Measurements from ENCODE around the gene LPCAT1.
"Not testable (repeated sequence)": the region's sequence is repeated elsewhere in the genome, so short reads cannot be mapped to it uniquely, and the experiment has no call there.

The LPCAT1 gene

DNA sequence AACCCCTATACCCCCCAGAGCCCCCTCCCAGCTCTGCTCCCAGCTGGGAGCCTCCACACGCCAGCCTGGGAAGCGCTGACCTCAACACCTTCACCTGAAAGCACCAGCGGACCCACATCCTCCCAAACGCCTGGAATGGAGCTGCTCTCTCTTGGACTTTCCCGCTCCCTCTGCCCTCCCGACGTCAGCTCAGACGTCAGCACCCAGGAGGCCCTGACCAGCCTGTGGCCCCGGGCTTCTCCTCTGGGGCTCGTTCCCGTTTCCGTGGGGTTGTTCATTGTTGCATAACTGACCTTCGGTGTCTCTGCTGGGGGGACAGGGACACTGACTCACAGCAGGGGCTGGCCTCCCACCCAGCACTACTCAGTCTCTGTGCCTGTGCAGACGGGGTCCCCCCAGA, 43.5 kb downstream of the LPCAT1 start:
- no peak for DNase-seq (ENCODE audit: low read depth, low spot score)

DNA sequence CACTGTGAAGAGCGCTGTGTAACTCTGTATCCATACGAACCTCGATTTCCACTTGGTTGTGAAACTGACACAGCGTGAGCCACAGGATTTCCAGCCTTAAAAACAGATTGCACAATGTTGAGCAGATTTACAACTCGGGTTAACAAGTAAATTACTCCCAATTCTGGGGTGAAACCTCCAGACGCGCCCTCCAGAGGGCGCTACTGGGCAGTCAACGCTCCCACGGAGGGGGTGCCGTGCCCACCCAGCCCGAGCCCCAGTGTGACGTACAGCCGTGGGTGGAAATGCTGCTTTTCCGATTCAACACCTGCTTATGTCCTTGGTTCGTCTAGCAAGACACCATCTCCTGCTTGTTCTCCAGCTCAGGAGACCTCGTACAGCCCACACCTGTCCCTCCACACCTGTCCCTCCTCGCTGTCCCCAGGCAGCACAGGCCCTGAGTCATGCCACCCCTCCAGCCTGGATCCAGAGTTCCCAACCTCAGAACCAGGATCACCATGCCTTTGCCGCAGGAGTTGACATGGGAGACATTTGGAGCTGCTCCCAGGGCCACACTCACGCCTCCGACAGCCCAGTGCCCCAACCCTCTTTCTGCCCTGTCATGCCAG, 44.1 kb downstream of the LPCAT1 start:
- DNase-seq (ENCODE audit: low read depth, low spot score) = no peak

DNA sequence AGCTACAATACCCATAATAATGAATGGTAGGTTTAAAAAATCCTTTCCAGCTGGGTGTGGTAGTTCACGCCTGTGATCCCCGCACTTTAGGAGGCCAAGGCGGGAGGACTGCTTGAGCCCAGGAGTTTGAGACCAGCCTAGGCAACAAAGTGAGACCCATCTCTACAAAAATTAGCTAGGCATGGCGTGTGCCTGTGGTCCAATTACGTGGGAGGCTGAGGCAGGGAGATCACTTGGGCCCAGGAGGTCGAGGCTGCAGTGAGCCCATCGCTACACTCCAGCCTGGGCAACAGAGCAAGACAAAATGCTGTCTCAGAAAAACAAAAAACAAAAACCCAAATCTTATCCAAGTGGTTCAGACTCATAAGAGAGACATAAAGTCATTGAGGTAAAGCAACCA, 44.7 kb downstream of the LPCAT1 start:
- DNase-seq (ENCODE audit: low read depth, low spot score) = no peak

DNA sequence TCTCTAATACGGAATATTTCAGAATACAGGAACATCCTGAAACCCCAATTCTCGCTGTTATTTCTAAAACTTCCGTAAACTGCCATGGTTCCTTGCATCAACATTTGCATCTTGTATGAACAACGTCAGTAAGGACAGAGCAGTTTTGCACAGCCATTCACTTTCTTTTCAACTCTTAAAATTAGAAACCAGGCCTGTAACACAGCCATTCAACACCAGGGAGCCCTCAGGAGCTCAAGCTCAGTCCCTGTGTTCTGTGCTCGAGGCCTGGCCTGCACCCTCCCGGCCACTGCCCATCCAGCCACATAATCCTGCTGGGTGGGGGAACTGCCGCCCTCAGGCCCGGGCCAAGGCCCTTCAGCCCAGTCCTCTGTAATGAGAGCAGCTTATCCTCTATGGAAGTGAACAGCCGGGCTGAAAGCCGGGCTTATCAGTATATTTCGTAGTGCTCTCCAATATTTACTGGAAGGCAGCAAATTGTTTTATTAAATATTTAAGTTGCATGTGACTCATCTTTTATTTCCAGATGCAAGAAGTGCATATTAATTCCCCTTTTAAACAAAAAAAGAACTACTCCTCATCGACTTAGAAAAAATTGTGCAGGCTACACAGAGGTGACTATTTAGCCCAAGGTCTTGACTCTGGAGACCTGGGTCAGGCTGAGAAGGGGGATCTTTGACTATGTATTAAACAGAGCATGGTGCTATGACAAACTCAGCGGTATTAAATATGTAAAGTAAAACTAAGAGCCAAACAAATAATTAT, 45.3 kb downstream of the LPCAT1 start:
- no peak for DNase-seq (ENCODE audit: low read depth, low spot score)

DNA sequence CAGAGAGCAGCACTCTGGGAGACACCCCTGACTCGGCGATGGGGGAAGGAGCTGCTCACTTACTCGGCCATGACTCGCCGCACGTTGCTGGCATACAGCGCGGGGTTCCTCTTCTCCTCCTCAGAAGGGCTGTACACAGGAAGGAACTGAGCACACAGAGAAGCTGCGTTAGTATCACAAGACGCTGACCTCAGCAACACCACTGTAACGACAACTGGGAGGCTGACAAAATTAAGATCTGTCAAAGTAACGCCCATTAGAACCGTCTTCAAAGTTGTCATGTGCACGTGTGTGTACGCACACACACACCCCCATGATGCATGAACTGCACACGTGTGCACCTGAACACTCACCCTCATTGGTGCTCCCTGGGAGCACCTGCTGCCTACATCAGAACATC, 46.4 kb downstream of the LPCAT1 start:
- DNase-seq (ENCODE audit: low read depth, low spot score) = no peak

DNA sequence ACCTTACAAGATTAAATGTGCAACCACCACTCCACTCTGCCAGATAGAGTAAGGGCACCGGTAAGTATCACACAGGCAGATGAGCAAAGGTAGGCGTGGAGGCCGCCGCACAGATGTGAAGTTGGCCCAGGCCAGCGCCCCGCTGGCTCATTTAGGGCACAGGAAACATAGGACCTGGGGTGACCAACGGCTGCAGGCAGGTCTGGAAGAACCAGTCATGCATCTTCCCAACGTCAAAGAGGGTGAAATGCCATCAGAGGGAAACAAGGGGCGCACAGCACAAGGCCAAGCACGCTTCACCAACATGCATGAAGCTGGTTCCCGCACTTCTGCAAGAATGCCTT, 46.8 kb downstream of the LPCAT1 start:
- no peak for DNase-seq (ENCODE audit: low read depth, low spot score)

DNA sequence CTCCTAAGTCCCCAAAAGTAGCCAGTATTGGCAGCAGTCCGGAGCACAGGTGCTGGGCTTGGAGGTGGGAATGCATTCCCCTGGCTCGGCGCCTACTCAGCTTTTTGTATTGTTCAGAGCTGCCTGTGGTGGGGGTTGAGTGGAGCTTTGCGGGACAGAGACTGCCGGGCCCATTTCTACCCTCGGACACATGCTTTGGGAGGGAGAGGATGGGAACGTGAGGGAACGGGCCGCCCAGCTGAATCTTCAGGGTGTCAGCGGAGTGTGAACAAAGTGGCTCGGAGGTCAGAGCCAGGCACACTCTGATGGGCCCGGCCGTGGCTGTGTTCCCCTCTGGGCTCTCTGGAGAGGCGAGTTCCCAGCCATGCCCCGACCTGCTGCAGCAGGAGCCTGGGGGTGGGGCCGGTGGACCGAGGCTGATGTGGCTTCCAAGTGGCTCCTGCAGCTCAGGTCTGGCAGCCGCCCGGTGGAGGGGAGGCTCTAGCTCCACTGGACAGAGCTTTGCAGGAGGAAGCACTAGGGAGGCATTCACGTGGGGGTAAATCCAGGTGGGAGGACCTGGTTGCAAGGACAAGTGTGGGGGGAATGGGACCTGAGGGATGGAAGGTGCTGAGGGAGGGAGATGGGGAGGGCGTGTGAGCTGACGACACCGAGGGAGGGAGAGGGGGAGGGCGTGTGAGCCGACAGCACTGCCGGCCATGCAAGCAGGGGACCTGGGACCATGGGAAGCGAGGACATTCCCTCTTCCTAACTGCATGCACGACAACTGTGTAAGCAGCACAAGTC, 47.4 kb downstream of the LPCAT1 start:
- DNase-seq (ENCODE audit: low read depth, low spot score) = no peak

DNA sequence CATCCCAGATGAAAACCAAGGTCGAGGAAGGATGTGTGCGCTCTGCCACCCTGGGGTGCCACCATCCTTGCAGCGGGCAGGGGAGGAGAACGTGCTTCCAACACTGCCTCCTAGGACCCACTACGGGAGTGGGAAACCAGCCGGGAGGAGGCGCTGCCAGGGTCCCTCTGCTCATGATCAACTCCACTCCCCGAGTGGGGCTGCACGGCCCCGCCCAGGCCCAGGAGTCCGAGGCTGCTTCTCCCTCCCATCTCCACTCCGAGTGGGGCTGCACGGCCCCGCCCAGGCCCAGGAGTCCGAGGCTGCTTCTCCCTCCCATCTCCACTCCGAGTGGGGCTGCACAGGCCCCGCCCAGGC, 48.2 kb downstream of the LPCAT1 start:
- DNase-seq (ENCODE audit: low read depth, low spot score) = not testable (repeated sequence)

DNA sequence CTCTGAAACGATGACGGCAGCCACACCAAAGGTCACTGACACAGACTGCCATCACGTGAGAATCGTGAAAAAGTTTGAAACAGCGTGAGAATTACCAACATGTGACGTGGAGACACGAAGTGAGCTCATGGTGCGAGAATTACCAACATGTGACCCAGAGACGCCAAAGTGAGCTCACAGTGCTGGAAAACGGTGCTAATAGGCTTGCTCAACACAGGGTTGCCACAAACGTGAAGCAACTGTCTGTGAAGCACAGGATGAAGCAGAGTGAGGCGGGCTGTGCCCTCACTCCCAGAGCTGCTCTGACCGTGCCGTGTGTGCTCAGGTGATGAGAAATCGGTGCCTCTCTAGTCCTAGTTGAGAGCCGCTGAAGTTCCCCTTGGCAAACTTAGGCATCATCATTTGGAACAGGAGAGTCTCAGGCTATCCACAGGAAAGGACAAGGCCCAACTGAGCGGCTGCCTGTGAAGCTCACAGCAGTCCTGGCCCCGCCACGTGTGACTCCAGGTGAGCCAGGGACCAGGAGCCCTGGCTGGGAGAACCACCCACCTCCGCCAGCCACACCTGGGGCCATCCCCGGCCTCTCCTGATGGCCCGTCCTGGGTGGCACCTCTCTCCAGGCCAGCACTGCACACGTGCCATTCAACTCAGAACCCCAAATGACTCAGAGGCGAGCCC, 48.8 kb downstream of the LPCAT1 start:
- no peak for DNase-seq (ENCODE audit: low read depth, low spot score)

DNA sequence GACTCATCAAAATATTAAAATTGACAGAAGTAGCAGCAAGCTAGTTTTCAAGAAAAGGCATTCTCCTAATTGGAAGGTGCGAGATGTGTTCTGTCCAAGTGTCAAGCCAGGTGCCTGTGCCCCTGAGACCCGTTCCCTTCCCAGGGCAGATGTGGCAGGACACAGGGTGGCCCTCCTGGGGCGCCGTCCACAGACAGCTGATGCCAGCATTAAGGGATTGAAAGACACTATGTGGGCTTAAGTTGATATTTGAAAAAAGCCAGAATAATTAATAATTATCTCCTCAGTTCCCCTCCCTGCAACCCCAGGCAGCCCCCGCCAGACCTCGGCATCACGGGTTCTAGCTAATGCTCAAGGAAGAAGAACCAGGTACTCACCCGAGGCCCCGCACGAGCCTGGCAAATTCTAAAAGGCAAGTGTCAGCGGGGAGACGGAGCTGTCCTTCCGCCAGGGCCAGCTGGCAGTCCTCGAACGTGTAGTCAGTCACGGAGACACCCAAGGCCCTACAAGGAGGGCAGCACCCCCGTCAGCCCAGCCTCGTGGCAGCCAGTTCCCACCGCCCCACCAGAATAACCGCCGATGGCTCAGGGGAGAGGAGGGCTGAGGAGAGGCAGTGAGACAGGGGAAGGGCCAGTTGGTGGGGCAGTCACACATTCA, 49.4 kb downstream of the LPCAT1 start:
- no peak for DNase-seq (ENCODE audit: low read depth, low spot score)

DNA sequence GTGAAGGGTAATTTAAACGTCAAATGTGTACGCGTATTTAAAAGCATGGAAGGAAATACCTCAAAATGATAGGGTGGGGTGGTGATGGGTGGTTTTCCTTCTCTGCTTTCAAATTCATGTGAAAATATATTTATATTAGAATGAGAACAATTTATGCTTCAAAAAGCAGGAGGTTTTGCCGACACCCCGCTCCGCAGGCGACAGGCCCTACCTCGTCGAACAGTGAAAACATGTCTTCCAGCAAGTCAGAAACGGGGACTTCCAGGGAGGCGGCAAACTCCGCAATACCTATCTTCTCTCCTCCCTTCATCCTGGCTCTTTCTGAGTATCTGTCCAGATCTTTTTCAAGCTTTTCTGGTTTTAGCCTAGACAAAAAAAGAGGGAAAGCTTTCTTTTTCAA, 50.0 kb downstream of the LPCAT1 start:
- DNase-seq (ENCODE audit: low read depth, low spot score) = no peak

DNA sequence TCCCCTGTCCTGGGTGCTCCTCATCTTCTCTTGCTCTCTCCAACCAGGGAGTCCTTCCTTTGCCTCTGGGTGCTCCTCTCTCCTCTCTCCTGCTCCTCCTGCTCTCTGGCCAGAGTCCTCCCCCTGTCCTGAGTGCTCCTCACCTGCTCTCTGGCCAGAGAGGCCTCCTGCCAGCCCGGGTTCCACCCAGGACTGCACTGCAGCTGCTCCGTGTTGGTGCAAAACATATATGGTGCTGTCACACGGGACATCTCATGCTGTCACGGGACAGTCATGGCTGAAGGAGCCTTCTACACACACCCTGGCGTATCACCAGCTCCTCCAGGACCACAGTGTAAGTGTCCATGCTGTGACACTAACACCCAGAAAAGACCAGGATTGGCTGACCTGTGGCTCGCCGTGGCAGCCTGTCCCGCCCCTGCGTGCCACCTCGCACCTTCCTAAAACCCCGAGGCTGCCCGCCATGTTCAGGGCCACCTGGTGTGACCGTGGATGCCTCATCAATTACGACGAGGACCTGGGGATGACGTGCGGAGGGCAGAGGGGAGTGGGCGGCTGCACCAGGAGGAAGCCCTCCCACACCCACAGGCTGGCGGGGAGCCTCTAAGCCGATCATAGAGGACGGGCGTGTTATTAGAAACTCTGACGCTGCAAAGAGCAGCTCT, 50.7 kb downstream of the LPCAT1 start:
- no peak for DNase-seq (ENCODE audit: low read depth, low spot score)

DNA sequence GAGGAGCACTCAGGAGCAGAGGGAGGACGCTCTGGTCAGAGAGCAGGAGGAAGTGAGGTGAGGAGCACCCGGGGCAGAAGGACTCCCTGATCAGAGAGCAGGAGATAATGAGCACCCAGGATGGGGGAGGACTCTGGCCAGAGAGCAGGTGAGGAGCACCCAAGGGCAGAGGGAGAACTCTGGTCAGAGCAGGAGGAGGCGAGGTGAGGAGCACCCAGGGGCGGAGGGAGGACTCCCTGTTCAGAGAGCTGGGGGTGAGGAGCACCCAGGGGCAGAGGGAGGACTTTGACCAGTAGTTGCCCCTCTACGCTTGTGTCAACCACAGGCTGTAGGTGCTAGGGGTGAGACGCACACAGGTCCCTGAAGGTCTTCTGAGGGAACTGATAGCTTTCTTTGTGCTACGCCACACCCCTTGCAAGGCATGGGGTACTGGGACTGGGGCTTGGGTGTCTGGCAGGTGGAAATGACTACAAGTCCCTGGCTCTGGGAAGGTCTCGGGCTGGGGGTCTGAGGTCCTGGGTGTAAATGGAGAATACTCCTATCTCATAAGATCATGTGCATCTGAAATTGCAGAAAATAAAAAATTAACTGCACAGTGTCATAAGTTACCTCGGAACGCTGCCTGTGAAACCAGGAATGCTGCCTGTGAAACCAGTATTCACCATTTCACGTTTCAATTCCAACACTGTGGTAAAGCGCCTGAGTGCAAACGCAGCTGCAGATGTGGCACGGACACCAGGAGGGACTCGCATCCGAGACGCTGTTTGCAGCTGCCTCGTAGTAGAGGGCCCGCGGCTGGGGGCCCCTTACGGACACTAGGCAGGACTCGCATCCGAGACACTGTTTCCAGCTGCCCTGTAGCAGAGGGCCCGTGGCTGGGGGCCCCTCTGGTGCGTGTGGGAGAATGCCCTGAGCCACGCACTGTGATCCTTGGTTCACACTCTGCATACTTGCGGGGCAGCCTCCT, 51.5 kb downstream of the LPCAT1 start:
- DNase-seq (ENCODE audit: low read depth, low spot score) = no peak

DNA sequence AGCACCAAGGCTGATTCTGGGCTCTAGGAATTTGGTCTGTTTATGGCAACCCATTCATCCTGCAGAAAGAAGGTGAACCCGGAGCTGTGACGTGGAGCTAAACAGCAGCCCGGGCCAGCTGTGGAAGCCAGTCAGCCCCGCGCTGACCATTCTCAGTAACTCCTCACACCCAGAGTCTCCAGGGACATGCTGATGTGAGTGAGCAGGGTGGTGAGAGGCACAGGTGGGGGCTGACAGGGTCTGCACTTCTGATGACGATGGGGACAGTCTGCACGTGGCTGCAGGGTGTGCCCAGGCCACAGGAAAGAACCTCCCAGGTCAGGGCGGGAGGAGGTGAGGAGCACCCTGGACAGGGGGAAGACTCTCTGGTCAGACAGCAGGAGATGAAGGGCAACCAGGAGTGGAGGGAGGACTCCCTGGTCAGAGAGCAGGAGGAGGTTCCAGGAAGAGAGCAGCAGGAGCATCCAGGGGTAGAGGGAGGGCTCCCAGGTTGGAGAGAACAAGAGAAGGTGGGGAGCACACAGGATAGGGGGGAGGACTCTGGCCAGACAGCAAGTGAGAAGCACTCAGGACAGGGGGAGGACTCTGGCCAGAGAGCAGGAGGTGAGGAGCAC, 52.4 kb downstream of the LPCAT1 start:
- DNase-seq (ENCODE audit: low read depth, low spot score) = no peak

DNA sequence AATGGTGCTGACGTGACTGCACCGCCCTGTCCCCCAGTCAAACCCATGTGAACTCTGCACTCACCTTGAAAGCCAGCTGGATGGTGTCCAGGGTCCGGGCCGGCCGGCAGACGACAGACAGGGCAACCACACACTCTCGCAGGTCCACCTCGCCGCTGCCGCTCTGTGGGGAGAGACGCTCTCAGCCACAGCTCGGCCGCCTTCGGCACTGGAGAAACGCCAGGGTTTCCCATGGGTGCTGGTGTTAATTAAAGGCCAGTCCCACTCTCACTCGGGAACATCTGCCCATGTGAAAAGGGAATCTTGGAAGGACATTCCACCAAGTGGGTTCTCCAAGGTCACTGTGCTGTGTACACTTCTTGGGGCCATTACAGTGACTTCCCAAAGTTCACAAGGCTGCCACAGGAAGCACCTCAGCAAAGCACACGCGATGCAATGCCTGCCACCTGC, 53.0 kb downstream of the LPCAT1 start:
- no peak for DNase-seq (ENCODE audit: low read depth, low spot score)

DNA sequence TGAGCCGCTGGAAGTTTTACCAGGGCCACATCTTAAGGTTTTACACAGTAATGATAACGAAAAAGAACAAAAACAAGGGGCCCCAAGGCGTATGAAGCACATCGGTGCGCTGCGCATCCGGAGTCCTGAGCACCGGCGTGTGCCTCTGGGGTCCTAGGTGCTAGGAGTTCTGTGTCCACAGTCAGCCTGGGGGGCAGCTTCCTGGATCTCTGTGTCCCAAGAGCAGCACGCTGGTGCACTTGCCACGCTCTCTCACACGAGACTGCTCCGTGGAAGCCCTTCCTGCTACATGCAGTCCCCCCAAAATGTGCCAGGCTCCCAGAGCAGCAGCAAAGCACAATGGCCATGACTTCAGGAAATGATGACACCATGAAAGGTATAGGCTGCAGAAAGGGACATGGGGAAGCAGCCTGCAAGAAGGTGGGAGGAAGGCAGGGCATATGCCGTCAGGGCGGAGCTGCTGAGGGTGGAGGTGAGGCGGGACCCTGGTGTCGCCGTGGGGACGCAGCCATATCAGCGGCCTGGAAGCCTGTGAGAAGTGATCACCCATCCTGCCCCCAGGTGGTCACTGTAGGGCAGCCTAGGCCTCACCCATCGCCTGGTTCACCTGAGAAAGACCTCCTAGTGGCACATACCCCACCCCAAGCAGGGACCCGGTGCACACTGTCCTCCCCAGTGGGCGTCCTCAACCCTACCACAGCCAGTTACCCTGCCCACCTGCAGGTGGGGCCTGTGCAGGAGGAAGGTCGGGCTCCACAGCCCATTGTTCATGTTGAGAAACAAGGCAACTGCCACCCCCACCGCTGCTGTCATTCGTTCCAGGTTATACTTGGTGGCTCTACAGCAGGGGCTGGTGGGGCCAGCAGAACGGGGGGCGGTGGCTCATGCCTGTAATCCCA, 54.9 kb downstream of the LPCAT1 start:
- no peak for DNase-seq (ENCODE audit: low read depth, low spot score)

DNA sequence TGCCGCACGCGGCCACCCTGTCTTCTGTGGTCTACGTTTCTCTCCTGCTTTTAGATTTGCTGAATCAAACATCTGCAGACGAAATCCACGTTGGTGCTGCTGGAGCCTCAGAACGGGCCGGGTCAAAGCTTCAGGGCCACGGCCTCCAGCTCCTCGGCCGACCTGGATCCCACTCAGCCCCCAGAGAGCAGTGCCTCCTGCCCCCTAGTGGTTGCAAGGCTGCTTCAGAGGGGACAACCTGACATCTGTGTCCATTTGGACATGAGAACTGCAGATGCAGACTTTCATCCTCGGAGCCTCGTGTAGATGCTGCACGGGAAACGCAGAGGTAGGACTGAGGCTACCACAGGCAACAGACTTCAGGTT, 55.5 kb downstream of the LPCAT1 start:
- no peak for DNase-seq (ENCODE audit: low read depth, low spot score)

DNA sequence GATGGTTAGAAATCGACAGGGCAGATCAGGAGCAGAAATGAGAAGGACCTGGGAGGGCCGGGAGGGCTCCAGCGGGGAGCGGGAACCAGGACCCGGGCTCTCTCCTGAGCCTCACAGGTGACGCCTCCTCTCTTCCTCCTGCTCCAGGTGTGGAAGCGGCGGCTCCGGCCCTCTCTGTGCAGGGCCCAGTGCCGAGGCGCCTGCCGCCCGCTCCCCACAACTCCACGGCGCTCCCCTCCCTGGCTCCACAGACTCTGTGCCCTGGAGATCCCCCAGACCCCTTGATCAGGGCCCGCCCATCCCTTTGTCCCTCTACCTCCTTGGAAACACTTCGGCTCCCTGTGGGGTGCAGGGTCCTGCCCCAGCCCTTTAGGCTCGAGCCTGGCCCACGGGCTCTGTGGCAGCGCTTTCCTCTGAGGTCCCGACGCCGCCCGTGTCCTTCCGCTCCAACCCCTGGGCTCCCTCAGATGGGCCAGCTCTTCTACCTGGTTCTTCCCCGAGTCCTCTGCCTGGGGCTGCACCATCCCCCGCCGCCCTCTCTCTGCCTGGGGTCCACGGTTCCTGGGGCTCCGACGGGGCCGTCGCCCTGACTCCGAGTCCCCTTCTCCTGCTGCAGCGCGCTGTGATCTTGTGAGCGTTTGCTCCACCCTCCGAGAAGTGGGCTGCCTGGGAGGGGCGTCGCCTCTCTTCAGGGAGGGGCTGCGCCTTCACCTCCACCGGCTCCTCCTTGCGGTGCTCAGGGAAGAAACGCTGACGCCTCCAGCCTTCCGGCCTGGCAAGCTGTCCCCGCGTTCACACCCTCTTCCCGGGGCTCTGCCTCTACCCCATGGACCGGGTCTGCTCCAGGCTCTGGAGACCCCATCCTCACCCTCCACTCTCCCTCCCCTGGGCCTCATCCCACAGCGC, 56.2 kb downstream of the LPCAT1 start:
- DNase-seq (ENCODE audit: low read depth, low spot score) = no peak
